OCI-M2 (cell line): ENCODE results near the gene CST8.

Experiments used
- DNase-seq: peaks from one replicate; lab custom pipeline; 2025; ENCODE audit not compliant: unreplicated experiment; lab: John Stamatoyannopoulos, UW

CST8 gene

DNA sequence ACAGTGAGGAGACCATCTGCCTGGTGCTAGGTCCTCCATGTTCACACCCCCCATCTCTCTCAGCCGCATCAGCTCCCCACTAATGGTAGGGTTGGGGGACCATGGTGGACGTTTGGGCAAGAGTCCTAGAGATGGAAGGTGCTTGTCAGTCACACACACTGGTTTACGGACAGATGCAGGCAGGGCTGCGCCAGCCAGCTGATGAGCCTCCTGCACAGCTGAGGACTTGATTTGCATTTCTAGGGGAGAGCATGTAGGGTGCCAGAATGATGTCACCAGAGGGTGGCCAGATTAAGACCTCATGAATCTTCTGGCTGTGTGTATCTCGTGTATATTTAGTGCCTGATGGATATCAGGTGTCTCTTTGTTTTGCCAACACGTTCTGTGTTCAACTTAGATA lies 28.6 kb downstream of the CST8 start:
- DNase-seq, result no peak

DNA sequence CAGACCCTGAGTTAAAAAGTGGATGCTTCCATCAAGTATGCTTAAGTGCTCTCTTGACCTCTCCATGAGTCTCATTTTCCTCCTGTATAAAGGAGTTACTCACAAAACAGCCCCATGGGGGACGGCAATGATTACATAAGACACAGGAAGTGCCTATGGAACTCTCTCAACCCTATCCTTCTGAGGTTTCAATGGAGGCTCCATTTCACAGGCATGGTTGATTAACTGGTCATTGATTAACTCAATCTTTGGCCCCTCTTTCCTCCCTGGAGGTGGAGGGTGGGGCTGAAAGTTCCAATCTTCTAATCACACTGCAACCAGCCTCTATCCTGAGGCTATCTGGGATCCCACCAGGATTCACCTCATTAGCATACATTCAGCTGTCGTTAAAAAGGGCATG lies 29.3 kb downstream of the CST8 start:
- no peak for DNase-seq

DNA sequence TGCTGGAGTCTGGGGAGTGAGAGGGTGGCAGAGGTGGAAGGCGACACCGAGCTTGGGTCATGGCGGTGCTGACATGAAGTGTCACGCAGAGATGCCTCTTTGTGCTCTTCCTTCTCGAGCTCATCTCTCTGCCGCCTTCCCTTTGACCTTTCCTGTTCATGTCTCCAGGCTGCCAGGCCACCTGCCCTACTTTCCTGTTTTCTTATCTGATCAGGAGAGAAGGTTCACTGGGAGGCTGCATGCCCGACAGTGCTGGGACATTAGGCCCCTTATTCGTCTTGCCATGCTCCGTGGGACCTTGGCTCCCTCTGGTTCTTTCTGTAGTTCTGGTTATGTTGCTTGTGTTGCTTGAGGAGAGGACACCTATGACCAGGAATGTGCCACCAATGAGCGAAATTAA lies 33.2 kb downstream of the CST8 start:
- DNase-seq, result no peak

DNA sequence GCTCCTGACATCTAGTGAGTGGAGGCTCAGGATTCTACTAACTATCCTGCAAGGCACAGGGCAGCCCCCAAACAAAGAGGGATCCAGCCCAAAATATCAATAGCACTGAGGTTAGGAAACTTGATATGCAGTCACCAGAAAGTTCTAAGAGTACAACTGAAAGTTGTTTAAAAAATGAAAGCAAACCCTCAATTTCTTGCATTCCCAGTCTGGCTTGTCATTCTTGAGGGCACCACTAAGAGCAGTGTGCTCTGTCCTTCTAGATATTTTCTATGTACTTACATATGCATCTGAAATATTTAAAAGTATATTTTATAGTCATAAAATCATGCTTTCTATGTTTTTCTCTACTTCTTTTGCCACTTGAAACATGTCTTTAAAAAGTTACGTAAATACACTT lies 35.9 kb downstream of the CST8 start:
- DNase-seq, result no peak

DNA sequence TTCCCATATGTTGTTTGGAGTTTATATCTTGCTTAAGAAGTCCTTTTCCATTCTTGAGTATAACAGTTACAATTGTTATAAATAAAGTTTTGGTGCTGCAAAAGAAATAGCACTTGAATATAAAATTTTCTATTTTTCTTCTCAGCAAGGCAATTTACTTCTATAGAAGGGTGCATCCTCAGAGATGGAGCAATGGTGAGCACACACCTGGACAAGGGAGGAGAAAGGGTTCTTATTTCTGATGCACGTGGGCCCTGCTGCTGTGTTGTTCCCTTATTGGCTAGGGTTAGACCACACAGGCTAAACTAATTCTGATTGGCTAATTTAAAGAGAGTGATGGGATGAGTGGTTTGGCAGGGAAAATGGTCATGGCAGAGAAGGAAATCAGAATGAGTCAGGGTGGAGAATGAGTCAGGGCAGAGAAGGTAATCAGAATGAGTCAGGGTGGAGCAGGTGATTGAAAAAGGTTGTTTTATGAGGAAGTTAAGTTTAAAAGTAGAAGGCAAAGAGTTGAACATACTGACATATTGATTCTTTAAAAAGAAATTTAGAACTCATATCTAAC lies 38.0 kb downstream of the CST8 start:
- DNase-seq, result no peak

DNA sequence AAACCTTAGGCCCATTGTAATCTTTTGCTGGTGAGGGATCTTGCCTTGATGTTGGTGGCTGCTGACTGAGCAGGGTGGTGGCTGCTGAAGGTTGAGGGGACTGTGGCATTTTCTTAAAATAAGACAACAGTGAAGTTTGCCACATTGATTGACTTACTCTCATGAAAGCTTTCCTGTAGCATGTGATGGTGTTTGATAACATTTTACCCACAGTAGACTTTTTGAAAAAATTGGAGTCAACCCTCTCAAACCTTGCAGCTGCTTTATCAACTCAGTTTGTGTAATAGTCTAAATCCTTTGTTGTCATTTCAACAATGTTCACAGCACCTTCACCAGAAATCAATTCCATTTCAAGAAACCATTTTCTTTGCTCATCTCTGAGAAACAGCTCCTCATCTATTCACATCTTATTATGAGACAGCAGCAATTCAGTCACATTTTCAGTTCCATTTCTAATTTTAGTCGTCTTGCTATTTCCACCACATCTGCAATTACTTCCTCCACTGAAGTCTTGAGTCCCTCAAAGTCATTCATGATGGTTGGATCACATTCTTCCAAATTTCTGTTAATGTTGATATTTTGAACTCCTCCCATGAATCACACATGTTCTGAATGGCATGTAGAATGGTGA lies 40.1 kb downstream of the CST8 start:
- DNase-seq, result no peak

- no peak for DNase-seq
Measured at GRCh38 chr20:23532533-23532932, 41.6 kb downstream of the CST8 start.

- no peak for DNase-seq
Measured at GRCh38 chr20:23533161-23533560, 42.2 kb downstream of the CST8 start.

DNA sequence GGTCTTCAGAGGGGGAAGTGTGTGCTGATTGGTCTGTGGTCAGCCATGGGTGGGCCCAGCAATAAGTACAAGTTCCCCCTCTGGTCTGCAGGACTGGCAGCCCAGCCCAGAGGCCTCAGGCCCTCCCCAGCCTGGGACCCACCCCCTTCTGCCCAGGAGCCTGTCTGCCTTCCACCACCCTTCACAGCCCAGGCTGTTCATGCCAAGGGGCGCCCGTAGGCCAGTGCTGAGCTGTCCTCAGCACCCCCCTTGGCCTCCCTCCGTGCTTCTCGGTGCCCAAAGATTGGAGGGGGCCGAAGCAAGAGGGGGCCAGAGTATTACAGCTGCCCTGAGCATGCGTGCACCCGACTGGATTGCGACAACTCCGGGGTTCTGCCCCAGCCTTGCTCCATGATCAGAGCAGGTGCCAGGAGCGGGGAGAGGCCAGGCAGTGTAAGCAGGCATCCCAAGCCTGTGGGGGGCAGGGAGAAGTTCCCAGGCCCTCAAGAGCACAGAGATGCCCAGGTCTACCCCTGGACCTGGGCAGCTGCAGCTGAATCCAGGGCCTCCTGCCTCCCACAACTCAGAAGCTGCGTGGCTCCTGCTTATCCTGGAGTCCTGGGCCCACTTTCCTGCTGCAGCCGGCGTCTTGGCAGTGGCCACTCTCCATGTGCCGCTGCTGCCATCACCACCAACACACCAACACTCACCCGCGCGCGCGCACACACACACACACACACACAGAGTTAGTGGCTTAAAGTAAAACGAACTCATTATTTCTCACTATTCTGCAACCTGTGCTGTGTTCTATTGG lies 44.1 kb downstream of the CST8 start:
- no peak for DNase-seq

DNA sequence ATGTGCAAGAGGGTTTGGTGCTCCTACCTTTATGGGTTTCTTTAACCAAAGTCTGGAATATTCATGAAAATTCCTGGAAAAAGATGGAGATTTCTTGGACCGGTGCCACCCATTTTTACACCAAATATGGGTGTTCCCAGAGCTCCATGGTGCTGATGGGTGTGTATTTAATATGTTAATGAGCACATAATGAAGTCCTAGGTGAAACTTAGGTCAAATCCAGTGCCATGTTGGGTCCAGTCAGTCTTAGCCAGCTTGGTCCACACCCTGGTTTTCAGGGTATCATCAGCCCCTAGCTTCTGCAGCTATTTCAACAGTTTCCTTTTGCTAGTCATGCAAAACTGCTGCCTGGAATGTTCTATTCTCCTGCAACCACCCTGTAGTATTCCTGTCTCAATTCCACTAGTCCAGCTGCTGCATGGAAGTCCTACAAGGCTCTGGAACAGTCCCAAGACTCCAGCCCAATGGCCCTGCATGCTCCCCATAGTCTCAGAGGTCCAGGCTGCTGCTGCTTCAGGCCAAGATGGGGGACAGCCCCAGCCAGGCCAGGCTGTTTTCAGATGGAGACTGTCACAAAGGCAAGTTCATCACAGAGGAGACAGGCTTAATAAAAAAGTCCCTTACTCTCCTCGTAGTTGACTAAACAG lies 45.5 kb downstream of the CST8 start:
- no peak for DNase-seq

- DNase-seq, result no peak
Measured at GRCh38 chr20:23537030-23537429, 46.1 kb downstream of the CST8 start.

GRCh38 chr20:23540624-23541023 lies 49.7 kb downstream of the CST8 start:
- no peak for DNase-seq

DNA sequence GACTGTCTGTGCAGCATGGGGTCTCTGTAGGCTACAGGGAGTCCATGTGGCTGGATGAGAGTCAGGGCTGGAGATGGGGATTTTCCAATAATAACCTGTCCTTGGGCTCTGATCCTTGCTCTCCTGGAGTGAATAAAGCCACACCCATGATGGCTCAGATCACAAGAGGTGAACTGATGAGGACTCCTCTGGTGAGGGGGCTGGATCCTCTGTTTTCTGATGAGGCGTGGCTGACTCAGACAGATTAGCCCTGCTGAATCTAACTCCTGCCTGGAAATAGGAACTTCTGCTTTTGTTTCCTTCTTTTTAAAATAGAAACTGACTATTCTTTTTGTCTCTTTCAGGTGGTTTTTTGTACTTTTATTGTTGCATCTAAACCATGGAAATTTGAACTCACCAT lies 50.4 kb downstream of the CST8 start:
- DNase-seq, result no peak

GRCh38 chr20:23541776-23542175 lies 50.9 kb downstream of the CST8 start:
- no peak for DNase-seq

DNA sequence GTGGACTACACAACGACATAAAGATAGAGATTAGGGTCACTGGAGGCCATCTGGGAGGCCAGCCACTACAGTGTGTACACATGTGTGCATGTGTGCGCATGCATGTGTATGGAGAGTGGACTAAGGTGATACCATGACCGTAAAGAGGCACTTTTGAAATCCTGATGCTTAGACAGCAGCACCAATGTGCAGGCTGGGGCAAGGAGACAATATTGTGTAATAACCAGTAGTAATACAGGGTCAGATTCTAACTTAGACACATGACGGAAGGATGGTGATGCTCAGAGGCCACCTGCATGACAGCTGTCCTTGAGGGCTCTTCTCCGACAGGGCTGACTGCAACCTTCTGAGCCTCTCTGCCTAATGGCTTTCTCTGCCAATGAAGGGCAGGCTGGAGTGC lies 51.9 kb downstream of the CST8 start:
- DNase-seq, result no peak

DNA sequence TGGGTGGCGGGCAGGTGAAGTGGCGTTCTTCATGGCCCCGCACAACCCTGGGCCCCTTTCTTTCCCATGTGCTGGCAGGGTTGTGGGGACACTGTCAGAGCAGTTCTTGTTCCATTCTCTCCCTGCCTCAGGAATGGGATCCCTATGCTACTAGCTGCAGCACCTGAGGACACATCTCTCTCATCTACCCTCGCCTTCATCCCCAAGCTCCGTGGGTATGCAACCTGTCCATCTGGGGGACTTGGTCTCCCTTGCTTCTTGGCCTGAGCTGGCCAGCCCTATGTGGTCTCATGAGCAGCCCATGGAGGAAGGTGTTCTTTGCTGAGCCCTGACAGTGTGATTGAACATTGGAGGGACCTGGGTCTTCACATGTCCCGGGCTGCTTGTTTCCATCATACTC lies 53.2 kb downstream of the CST8 start:
- DNase-seq, result no peak
